Osteocyte (in vitro differentiated cells): ENCODE results near the gene TRIM14. TPM values are rescaled to one million over a fixed set of nuclear protein-coding genes. Genes with fewer than 3 reads are reported as not detected.

ENCODE experiments used
- DNase-seq: peaks from one replicate; pipeline ENCODE4 v3.0.0; 2021; ENCODE audit warnings: mixed read lengths; ENCODE audit not compliant: unreplicated experiment; ENCODE audit errors: extremely low spot score
- H3K27ac Mint-ChIP-seq: one replicate; pipeline ENCODE4 v1.8.0; 2021; ENCODE audit warnings: mild to moderate bottlenecking, mixed read lengths; ENCODE audit not compliant: unreplicated experiment
- H3K27me3 Mint-ChIP-seq: one replicate; pipeline ENCODE4 v1.8.0; 2021; ENCODE audit warnings: mixed read lengths; ENCODE audit not compliant: unreplicated experiment
- H3K36me3 Mint-ChIP-seq: one replicate; pipeline ENCODE4 v1.8.0; 2021; ENCODE audit warnings: mixed read lengths; ENCODE audit not compliant: unreplicated experiment
- H3K4me1 Mint-ChIP-seq: one replicate; pipeline ENCODE4 v1.8.0; 2021; ENCODE audit warnings: mixed read lengths; ENCODE audit not compliant: unreplicated experiment
- H3K4me3 Mint-ChIP-seq: one replicate; pipeline ENCODE4 v1.8.0; 2021; ENCODE audit warnings: mild to moderate bottlenecking, moderate library complexity, mixed read lengths; ENCODE audit not compliant: unreplicated experiment
- H3K9me3 Mint-ChIP-seq: one replicate; pipeline ENCODE4 v1.8.0; 2021; ENCODE audit warnings: mixed read lengths; ENCODE audit not compliant: unreplicated experiment
- CTCF ChIP-seq: fragments of 200-600 bp; sonication (generic); IDR thresholded peaks from 2 replicates; pipeline ENCODE4 v1.5.0; 2021; ENCODE audit warnings: antibody characterized with exemption, mild to moderate bottlenecking, moderate library complexity
- total RNA-seq: library from RNA; stranded (reverse); gene quantifications from 2 replicates; pipeline ENCODE4 v1.2.1, GENCODE V29; 2021

TRIM14 gene
- total RNA-seq, 1 donor from 2014 or later: 0.48 TPM

DNA sequence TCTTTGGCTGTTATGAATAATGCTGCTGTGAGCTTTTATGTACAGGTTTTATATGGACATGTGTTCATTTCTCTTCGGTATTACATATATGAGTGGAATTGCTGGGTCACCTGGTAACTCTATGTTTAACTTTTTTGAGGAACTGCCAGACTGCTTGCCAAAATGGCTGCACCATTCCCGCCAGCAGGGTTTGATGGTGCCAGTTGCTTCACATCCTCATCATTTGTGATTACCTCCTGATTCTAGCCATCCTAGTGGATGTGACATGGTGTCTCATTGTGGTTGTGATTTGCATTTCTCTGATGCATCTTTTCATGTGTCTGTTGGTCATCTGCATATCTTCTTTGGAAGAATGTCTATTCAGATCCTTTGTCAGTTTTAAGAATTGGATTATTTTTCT, 51.8 kb downstream of the TRIM14 start:
- no peak for TF ChIP-seq CTCF
- H3K4me1 Mint-ChIP-seq: peaks cover 18% of the 10 kb centered on the region
- H3K27ac Mint-ChIP-seq: no peak overlapping the region
- no peaks in the 10 kb centered on the region for H3K27me3 Mint-ChIP-seq
- H3K9me3 Mint-ChIP-seq: no peaks in the 10 kb centered on the region
- no peak for DNase-seq
- H3K4me3 Mint-ChIP-seq: no peak overlapping the region
- peaks cover 33% of the 10 kb centered on the region for H3K36me3 Mint-ChIP-seq

DNA sequence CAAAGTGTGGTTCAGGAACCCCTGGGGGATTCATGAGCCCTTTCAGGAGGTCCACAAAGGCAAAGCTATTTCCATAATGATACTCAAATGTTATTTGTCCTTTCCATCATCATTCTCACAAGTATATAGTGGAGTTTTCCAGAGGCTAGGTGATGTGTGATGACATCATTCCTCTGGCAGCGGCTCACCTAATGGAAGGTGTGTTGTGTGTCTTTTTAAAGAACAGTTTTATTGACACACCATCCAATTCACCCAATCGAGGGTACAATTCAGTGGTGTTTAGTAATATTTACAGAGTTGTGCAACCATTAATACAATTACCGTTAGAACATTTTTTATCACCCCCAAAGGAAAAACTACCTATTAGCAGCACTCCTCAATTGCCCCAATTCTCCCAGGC, 52.8 kb downstream of the TRIM14 start:
- no peak overlapping the region for H3K4me3 Mint-ChIP-seq
- no peaks in the 10 kb centered on the region for H3K9me3 Mint-ChIP-seq
- DNase-seq: no peak
- TF ChIP-seq CTCF: no peak
- H3K4me1 Mint-ChIP-seq: peaks cover 18% of the 10 kb centered on the region
- H3K36me3 Mint-ChIP-seq: peaks cover 33% of the 10 kb centered on the region
- H3K27ac Mint-ChIP-seq: no peak overlapping the region
- no peaks in the 10 kb centered on the region for H3K27me3 Mint-ChIP-seq

GRCh38 chr9:98064623-98065392, 54.2 kb downstream of the TRIM14 start:
- H3K27ac Mint-ChIP-seq: peak overlapping the region; percentile 75

DNA sequence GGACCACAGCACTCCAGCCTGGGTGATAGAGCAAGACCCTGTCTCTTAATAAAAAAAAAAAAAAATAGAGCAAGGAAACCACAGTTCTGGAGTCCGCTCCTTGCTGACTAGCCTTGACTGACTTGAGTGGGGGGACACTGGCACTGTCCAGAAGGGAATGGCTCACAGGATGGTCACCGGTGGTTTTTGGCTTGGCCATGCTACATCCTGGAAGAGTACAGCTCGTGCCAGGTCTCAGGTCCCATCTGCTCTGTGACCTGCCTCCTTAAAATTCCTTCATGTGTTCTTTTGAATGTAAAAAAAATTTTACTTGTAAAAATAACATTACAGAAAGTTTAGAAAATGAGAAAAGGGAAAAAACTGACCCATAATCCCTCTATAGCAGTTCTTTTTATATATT, 56.9 kb downstream of the TRIM14 start:
- no peak for TF ChIP-seq CTCF
- Mint-ChIP-seq H3K36me3 (peaks cover 35% of the 10 kb centered on the region), H3K27me3 (no peaks in the 10 kb centered on the region), H3K27ac (no peak overlapping the region), H3K9me3 (no peaks in the 10 kb centered on the region), H3K4me1 (peaks cover 32% of the 10 kb centered on the region), H3K4me3 (no peak overlapping the region)
- no peak for DNase-seq

More at GRCh38 chr9:98064623-98065392, 54.2 kb downstream of the TRIM14 start:
- H3K4me3 Mint-ChIP-seq: no peak overlapping the region
- peaks cover 36% of the 10 kb centered on the region for H3K36me3 Mint-ChIP-seq
- H3K27me3 Mint-ChIP-seq: no peaks in the 10 kb centered on the region
- DNase-seq: no peak
- TF ChIP-seq CTCF: no peak
- H3K4me1 Mint-ChIP-seq: peaks cover 18% of the 10 kb centered on the region
- no peaks in the 10 kb centered on the region for H3K9me3 Mint-ChIP-seq

DNA sequence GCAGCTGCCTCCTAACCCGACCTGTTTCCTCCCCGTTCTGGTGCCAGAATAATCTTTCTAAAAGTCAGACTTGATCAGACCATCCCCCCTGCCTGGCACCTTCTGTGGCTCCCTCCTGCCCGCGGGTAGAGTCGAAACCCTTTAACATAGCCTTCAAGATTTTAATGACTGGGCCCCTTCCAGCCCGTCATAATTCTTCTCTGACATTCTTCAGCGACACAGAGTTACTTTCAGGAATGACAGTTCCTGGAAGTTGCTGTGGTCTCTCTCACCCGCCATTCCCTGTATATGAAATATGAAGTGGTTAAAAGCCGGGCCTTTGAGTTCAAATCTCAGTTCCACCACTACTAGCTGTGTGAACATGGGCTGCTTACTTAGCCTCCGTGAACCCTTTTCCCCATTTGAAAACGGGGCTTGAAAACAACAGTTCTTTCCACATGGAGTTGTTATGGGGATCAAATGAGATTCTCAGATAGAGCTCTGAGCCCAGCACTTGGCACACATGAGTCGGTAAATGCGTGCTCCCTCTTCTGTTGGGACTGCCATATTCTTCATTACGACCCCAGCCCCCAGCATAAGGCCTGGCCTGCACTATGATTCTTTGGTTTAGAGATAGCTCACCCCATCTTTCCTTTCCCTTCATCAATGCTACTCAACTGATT, 61.8 kb downstream of the TRIM14 start:
- no peak for DNase-seq
- H3K4me1 Mint-ChIP-seq: peaks cover 19% of the 10 kb centered on the region
- peaks cover 9% of the 10 kb centered on the region for H3K36me3 Mint-ChIP-seq
- H3K27me3 Mint-ChIP-seq: no peaks in the 10 kb centered on the region
- no peaks in the 10 kb centered on the region for H3K9me3 Mint-ChIP-seq
- peak overlapping the region; percentile 97 for H3K27ac Mint-ChIP-seq
- peak overlapping the region; percentile 94 for H3K4me3 Mint-ChIP-seq
- no peak for TF ChIP-seq CTCF
